Testis (tissue), 2 donors: ENCODE results near the gene BGLAP.

Source experiments
- POLR2A ChIP-seq: fragments of 450-650 bp; IDR thresholded peaks from one replicate; pipeline ENCODE4 v1.6.1; 2017; ENCODE audit warnings: antibody characterized with exemption, mild to moderate bottlenecking, moderate library complexity
- TF ChIP-seq, protein P1 (sequence below), 3 experiments: fragments of 450-650 bp in 2 of 3; fragments of 200-600 bp in 1 of 3; sonication (generic) in 1 of 3; IDR thresholded peaks; one replicate each; pipeline ENCODE4 v1.5.1; 2016 to 2019; ENCODE audit warnings: antibody characterized with exemption in 3 of 3, mild to moderate bottlenecking in 2 of 3, moderate library complexity in 1 of 3

DNA sequence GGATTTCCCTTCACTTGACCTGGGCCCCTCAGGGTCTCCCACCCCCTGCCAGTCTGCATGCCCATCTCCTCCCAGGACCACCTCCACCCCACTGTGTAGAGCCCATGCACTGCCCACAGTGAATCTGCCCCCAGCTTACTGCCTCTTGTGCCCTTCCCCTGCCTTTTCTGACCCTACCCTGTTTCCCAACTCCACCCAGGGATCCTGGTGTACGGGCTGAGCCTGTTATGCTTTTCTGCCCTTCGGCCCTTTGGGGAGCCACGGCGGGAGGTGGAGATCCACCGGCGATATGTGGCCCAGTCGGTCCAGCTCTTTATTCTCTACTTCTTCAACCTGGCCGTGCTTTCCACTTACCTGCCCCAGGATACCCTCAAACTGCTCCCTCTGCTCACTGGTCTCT is 44.1 kb downstream of the BGLAP start:
- TF ChIP-seq, protein P1, sequence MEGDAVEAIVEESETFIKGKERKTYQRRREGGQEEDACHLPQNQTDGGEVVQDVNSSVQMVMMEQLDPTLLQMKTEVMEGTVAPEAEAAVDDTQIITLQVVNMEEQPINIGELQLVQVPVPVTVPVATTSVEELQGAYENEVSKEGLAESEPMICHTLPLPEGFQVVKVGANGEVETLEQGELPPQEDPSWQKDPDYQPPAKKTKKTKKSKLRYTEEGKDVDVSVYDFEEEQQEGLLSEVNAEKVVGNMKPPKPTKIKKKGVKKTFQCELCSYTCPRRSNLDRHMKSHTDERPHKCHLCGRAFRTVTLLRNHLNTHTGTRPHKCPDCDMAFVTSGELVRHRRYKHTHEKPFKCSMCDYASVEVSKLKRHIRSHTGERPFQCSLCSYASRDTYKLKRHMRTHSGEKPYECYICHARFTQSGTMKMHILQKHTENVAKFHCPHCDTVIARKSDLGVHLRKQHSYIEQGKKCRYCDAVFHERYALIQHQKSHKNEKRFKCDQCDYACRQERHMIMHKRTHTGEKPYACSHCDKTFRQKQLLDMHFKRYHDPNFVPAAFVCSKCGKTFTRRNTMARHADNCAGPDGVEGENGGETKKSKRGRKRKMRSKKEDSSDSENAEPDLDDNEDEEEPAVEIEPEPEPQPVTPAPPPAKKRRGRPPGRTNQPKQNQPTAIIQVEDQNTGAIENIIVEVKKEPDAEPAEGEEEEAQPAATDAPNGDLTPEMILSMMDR (IDR thresholded peaks at IDR 0.05), result no peak
- TF ChIP-seq POLR2A, result no peak
